Epithelial cell of proximal tubule (primary cell): Measurements from ENCODE around the gene DIO3. TPM values are rescaled to one million over a fixed set of nuclear protein-coding genes. Genes with fewer than 3 reads are reported as not detected.

Source experiments
- DNase-seq: peaks from one replicate; pipeline ENCODE4 v3.0.0-alpha.2; 2011; ENCODE audit warnings: low read depth
- H3K4me3 ChIP-seq: 2 replicates; pipeline ENCODE4 v1.5.1; 2011; ENCODE audit warnings: low read depth, mild to moderate bottlenecking, low read length
- CTCF ChIP-seq: conservative IDR thresholded peaks from 2 replicates; pipeline ENCODE4 v1.5.1; 2012; ENCODE audit warnings: low read depth, mild to moderate bottlenecking, low read length
- total RNA-seq: library from RNA; depleted of rRNA; stranded (reverse); fragments of >200 nt; gene quantifications from 2 replicates; pipeline ENCODE4 v1.2.3, GENCODE V29; 2015

The DIO3 gene
- total RNA-seq, 1 donor from 2014 or later, result not detected

GRCh38 chr14:101542391-101542790, 18.9 kb upstream of the DIO3 start:
- DNase-seq, result no peak
- no peak for TF ChIP-seq CTCF

GRCh38 chr14:101543814-101544213, 17.5 kb upstream of the DIO3 start:
- no peak for DNase-seq
- TF ChIP-seq CTCF, result no peak
- no peak overlapping the region for H3K4me3 ChIP-seq

More at GRCh38 chr14:101542391-101542790, 18.9 kb upstream of the DIO3 start:
- no peak overlapping the region for H3K4me3 ChIP-seq

GRCh38 chr14:101544550-101544949, 16.7 kb upstream of the DIO3 start:
- no peak for DNase-seq
- H3K4me3 ChIP-seq, result no peak overlapping the region
- no peak for TF ChIP-seq CTCF

GRCh38 chr14:101546706-101547105, 14.6 kb upstream of the DIO3 start:
- no peak for DNase-seq
- no peak overlapping the region for H3K4me3 ChIP-seq
- TF ChIP-seq CTCF, result no peak

- DNase-seq, result no peak
- no peak overlapping the region for H3K4me3 ChIP-seq
- TF ChIP-seq CTCF, result no peak
Observed at GRCh38 chr14:101547107-101547738, 14.1 kb upstream of the DIO3 start.

GRCh38 chr14:101547961-101548669, 13.2 kb upstream of the DIO3 start:
- no peak overlapping the region for H3K4me3 ChIP-seq
- TF ChIP-seq CTCF, result no peak
- DNase-seq, result no peak

- no peak for DNase-seq
- TF ChIP-seq CTCF, result no peak
- H3K4me3 ChIP-seq, result no peak overlapping the region
Observed at GRCh38 chr14:101548710-101549109, 12.6 kb upstream of the DIO3 start.
